GM21447 (cell line): ENCODE results near the gene CDC6.

Source experiments
- ATAC-seq: cut with Tn5 transposase; IDR thresholded peaks from one replicate; pipeline ENCODE4 v1.9.1; 2021; ENCODE audit not compliant: unreplicated experiment

CDC6 gene

GRCh38 chr17:40321961-40322357 lies 34.3 kb downstream of the CDC6 start:
- no peak for ATAC-seq

- peak; percentile 30 for ATAC-seq
Measured at GRCh38 chr17:40322358-40323315, 35.0 kb downstream of the CDC6 start.

- no peak for ATAC-seq
Measured at GRCh38 chr17:40323391-40324381, 36.0 kb downstream of the CDC6 start.

- no peak for ATAC-seq
Measured at GRCh38 chr17:40325156-40326013, 37.7 kb downstream of the CDC6 start.

- ATAC-seq, result no peak
Measured at GRCh38 chr17:40326014-40326831, 38.5 kb downstream of the CDC6 start.

GRCh38 chr17:40326832-40327199 lies 39.1 kb downstream of the CDC6 start:
- no peak for ATAC-seq

GRCh38 chr17:40327244-40327729 lies 39.6 kb downstream of the CDC6 start:
- ATAC-seq, result no peak

GRCh38 chr17:40327735-40328385 lies 40.2 kb downstream of the CDC6 start:
- no peak for ATAC-seq

- no peak for ATAC-seq
Measured at GRCh38 chr17:40328386-40328766, 40.7 kb downstream of the CDC6 start.

- ATAC-seq, result no peak
Measured at GRCh38 chr17:40329839-40330794, 42.4 kb downstream of the CDC6 start.

GRCh38 chr17:40330850-40331470 lies 43.3 kb downstream of the CDC6 start:
- ATAC-seq, result no peak

- no peak for ATAC-seq
Measured at GRCh38 chr17:40331743-40332641, 44.3 kb downstream of the CDC6 start.

GRCh38 chr17:40333781-40334448 lies 46.2 kb downstream of the CDC6 start:
- ATAC-seq, result no peak

- ATAC-seq, result no peak
Measured at GRCh38 chr17:40335620-40336019, 47.9 kb downstream of the CDC6 start.

- ATAC-seq, result no peak
Measured at GRCh38 chr17:40337351-40337750, 49.7 kb downstream of the CDC6 start.

- ATAC-seq, result no peak
Measured at GRCh38 chr17:40338058-40338457, 50.4 kb downstream of the CDC6 start.
